ENCODE results near the gene SOCS7. TPM values are rescaled to one million over a fixed set of nuclear protein-coding genes. Genes with fewer than 3 reads are reported as not detected.
"Not testable (repeated sequence)": the region's sequence is repeated elsewhere in the genome, so short reads cannot be mapped to it uniquely, and the experiment has no call there.

SOCS7 gene
- total RNA-seq, 1 donor from 2014 or later, result 36.1 TPM

DNA sequence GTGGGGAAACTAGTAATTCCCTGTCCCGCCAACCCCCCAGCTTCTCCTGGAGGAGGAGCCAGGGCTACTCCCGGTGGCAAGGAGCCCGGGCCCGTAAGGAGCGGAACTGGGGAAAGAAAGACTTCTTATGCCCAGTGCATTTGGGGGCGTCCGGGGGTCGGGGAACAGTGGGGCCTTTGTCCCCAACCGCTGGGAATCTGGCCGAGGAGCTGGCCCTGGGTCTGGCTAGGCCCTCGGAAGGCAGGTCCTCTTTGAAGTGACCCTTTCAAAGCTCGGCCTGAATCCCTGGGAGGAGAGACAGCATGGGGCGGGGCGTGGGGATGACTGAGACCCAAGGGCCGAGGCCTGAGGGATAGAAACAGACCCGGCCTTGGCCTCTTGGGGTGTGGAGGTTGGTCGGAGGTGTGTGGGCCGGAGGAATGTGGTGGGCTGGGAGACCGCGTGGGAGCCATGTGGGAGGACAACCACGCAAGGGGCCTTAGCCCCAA, 82.6 kb downstream of the SOCS7 start:
- no peak for DNase-seq (ENCODE audit: low read depth)

DNA sequence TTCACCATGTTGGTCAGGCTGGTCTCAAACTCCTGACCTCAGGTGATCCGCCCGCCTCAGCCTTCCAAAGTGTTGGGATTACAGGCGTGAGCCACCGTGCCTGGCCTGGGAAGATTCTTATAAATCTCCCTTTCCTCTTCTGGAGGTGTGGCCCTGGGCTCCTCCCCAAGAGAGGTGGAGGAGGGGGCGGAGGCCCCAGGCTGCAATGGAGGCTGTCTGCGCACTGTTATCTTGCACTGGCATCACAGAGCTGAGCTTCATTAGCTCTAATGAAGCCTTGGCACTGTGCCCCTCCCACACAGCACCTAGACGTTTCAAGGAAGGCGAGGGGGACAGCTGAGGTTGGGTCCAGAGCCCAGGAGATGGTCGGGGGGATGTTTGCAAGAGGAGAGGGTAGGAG, 84.2 kb downstream of the SOCS7 start:
- DNase-seq (ENCODE audit: low read depth), result no peak

DNA sequence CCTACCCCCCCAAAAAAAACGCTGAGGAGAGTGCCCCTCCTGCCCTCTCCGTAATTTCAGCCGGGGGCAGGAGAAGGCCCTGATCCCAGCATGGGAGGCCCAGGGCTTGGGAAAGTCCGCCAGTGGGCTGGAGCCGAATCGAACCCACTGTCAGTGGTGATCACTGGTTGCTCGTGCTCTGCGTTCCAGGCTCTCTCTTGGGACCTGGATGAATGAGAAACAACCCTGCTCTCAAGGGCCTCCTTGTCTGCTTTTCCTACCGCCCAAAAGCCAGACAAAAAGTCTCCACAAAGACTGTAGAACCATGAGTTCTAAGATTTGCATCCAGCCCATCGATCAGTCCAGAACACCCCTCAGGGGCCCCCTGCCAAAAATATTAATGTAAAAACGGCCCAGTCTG, 84.7 kb downstream of the SOCS7 start:
- DNase-seq (ENCODE audit: low read depth), result no peak

DNA sequence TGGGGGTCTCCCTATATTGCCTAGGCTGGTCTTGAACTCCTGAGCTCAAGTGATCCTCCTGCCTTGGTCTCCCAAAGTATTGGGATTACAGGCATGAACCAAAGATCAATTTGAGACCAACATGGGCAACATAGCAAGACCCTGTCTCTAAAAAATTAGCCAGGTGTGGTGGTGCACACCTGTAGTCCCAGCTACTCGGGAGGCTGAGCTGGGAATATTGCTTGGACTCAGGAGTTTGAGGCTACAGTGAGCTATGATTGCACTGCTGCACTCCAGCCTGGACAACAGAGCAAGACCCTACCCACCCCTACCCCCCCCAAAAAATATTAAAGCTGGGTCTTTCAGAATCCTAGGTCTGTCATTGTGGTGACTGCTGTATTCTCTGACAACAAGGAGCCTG, 85.7 kb downstream of the SOCS7 start:
- DNase-seq (ENCODE audit: low read depth), result not testable (repeated sequence)

DNA sequence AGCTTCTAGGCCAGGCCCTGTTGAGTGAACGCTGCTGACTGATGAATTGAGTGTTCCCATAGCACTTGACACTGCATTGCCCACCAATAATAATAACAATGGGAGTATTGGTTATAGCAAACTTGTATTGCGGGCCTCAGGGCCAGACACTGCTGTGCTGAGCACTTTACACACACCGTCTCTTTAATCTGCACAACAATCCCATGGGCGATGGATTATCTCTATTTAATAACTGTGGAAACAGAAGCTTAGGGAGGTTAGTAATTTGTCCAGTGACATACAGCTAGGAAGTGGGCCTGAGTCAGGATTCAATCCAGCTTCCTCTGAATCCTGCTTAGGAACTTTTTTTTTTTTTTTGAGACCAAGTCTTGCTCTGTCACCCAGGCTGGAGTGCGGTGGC, 87.8 kb downstream of the SOCS7 start:
- DNase-seq (ENCODE audit: low read depth), result no peak

DNA sequence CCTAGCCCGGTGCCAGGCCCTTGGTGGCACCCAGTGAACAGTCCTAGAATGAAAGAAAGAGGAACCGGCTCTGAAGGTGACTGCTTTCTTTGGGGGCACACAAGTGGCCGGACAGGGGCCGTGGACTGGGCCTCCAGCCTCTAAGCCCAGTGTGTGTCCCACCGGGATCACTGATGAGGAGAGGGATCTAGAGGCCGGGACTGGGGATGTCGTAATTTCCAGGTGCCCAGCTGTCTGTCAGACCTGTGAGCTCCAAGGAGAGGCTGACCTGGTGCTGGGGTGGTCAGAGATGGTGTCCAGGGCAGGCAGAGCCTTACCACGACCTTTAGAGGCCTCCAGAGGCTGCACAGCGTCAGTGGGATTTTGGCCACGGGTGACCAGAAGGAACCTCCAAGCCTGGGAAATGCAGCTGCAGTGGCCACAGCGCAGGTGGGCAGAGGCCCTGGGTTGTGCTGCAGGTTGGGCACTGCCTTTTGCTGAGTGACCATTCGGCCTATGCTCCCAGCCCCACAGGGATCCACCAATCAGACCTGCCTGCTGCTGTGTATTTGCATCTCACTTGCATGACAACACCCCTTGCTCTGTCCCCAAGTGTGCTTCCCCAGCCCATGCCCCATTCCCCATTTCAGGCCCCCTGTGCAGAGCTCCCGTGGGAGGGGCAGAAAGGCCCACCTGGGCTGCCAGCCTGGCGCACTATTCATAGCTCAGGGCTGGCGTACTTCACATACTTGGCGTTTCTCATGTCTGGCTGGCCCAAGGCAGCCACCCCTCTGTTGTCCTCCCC, 89.2 kb downstream of the SOCS7 start:
- no peak for DNase-seq (ENCODE audit: low read depth)

DNA sequence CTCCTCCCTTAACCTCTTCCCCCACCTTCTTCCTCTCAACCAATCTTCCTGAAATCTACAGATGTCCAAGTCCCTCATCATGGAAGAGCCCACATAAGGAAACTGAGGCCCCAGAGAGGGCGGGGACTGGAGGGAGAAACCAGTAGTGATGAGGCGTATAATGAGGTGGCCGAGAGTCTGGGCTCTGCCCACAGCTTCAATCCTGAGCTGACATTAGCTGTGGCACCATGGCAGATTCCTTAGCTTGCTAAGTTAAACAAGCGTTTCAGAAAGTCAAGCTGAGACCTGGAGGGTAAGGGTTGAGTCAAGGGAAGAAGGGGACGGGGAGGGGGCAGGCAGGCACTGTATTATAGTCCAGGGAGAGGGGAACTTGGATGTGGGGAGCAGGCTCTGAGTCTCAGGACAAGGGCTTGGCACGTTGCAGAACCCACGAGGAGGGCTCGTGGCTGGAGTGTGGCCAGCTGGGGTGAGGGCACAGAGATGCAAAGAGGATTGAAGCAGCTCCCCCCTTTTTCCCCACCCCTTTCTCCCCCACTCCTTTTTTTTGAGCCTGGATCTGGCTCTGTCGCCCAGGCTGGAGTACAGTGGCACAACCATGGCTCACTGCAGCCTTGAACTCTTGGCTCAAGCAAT, 89.9 kb downstream of the SOCS7 start:
- DNase-seq (ENCODE audit: low read depth), result no peak

DNA sequence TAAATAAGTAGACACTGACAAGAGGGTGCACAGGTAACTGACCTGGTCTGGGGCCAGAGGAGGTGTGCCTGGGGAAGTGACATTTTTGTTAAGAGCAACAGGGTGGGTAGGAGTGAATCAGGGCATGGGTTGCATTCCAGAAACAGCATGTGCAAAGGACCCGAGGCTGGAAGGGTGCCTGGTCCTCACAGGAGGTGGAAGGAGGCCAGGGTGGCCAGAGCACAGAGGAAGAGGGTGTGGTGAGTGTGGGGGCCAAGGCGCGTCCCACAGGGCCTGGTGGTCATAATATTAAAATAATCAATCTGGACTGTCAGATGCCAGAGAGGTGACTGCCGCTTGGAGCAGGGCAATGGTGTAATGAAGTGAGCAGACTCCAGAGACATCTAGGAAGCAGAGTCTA, 90.9 kb downstream of the SOCS7 start:
- peak; percentile 76 for DNase-seq (ENCODE audit: low read depth)

DNA sequence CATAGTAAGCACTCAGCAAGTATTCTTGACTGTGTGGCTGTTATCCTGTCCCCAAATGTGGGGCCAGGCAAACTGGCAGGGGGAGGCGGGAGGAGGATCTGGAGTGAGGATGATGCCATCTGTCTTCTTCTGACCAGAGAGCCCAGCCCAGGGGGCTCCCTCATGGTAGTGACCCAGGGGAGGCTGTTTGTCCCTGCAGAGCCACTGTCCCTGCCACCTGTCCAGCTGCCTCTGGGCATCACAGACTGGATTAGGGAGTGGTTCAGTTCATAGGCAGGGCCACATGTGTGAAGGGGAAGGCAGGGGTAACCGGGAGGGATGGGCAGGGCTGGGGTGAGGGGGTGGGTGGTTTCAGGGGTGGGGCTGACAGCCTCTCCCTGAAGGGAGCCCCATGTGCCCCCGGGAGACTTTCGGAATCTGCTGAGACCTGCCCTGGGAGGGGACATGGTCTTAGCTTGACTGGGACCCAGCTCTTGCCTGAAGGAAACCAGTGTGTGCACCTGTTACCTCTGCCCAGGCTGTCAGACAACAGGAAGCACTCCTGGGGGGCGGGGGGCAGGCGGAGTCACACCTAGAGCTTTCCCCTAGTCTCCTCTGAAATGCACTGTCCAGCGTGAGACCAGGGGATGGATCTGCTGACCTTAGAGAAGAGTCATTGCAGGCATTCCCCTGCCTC, 91.8 kb downstream of the SOCS7 start:
- DNase-seq (ENCODE audit: low read depth), result peak; percentile 76

DNA sequence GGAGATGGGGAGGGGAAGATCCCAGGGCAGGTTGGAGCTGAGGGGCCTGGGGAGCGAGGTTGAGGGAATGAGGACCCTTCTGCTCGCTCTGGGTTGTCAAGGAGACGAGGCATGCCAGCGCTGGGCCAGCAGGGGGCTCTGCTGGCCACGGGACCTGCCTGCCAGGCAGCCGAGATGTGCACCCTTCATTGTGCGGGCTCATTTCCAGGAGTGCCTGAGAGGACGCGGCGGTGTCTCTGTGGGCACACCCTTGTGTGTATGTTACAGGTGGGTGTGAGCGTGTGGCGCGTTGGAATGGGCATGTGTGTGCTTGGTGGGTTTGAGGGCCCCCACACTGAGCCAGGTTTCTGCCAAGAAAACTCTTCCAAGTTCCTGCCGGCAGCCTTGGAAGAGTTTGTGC, 92.5 kb downstream of the SOCS7 start:
- peak; percentile 64 for DNase-seq (ENCODE audit: low read depth)

DNA sequence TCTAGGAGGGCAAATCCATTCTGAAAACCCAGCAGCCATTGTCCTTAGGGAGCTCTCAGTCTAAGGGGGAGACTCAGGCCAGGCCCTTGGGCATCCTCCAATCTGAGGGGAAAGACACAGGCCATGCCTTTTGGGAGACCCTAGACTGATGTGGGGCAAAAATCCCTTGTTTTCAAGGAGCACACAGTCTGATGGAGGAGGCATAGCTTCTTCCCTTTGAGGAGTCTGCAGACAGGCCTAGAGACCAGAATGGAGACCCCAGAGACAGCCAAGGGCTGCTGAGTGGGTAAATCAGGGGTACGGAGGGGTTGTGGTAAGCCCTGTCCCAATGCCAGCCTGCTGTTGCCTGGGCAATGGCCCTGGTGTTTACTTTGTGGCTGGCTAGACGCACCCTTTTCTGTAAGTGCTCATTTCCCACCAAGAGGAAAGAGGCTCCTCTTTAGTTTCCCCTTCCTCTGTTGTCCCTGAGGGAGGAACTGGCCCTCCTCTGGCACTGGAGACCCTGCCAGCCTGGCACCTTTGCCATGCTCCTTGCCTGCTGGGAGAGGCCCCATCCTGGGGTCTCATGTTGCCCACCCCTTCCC, 96.0 kb downstream of the SOCS7 start:
- DNase-seq (ENCODE audit: low read depth), result peak; percentile 47

DNA sequence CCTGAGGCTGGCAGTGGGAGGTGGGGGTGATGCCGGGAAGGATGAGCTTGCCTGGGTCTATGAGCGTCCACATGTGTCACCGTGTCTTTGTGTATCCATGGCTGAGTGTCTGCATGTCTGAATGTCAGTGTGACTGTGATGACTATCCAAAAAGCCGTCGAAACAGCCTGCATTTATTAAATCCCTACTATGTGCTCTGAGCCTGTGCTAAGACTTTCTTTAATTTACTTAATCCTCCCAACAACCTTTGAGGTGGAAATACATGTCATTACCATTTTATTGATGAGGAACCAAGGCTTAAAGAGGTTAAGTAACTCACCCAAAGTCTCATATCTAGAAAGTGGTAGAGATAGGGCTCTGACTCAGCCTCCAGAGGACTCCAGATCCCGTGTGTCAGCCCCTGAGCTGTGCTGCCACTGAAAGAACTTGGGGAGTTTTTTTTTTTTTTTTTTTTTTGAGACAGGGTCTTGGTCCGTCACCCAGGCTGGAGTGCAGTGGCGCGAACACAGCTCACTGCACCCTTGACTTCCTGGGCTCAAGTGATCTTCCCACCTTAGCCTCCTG, 96.6 kb downstream of the SOCS7 start:
- no peak for DNase-seq (ENCODE audit: low read depth)

DNA sequence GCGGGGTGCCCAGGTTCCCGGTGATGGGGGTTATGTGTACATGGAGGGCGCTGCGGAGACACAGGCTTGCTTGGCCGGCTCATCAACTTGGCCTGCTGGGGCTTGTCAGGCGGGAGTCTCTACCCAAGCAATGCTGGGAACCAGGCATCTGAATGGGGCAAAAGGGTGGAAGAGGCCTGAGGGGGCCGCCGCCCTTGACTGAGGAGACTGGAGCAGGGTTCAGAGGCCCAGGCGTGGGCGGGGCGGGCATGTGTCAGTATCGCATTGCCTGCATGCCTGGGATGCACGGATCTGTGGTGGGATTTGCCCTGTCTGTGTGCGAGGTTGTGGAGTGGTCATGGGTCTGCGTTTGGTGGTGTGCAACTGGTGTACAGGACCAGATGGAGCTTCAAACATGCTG, 97.7 kb downstream of the SOCS7 start:
- DNase-seq (ENCODE audit: low read depth), result peak; percentile 90

DNA sequence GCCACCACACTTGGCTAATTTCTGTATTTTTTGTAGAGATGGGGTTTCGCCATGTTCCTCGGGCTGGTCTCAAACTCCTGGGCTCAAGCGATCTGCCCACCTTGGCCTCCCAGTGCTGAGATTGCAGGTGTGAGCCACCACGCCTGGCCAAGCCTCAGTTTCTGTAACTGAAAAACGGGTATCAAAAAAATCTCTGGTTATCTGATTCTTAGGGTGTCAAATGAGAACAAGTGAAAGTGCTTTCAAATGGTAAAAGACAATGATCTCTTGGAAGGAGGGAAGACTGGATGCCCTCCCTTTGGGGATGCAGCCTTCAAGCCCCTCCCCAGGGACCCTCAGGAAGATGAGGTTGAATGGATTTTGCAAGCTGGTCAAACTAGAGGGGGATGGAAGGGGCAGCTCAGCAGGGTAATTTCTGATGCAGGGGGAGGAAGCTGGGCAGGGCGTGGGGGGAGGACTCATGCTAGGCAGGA, 98.9 kb downstream of the SOCS7 start:
- no peak for DNase-seq (ENCODE audit: low read depth)

DNA sequence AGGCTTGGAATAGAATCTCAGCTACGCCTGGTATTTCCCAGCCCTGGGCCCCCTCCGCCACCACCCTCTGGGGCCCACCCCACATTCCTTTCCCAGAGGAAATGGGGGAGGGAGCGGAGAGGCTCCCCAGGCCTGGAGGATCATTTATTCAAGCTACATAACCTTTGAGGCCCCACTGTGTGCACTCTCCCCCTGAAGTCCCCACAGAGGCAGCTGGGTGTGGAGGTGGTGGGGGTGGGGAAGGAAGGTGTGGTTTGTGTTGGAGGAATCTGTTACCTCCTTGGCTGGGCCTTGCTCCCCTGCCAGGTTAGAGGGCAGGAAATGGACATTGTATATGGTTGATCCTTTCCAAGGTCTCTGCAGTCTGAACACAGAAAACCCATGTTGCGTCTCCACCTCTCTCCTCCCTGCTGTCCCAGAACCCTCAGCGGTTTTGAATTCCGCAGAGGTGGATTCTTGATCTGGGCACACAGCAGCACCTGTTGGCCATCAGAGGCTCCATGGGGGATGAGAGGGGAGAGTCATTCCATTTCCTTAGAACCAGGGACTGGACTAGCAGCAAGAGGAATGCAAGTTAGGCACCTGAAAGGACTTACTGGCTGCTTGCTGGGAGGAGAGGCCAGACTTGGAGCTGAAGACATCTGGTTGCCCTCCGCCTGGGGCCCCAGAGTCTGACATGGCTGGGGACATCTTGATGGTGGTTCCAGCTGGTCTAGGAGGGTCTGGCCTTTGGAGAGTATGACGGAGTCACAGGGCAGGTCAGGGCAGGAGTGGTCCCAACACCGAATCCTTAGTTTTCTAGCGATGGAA, 99.6 kb downstream of the SOCS7 start:
- DNase-seq (ENCODE audit: low read depth), result peak; percentile 84

DNA sequence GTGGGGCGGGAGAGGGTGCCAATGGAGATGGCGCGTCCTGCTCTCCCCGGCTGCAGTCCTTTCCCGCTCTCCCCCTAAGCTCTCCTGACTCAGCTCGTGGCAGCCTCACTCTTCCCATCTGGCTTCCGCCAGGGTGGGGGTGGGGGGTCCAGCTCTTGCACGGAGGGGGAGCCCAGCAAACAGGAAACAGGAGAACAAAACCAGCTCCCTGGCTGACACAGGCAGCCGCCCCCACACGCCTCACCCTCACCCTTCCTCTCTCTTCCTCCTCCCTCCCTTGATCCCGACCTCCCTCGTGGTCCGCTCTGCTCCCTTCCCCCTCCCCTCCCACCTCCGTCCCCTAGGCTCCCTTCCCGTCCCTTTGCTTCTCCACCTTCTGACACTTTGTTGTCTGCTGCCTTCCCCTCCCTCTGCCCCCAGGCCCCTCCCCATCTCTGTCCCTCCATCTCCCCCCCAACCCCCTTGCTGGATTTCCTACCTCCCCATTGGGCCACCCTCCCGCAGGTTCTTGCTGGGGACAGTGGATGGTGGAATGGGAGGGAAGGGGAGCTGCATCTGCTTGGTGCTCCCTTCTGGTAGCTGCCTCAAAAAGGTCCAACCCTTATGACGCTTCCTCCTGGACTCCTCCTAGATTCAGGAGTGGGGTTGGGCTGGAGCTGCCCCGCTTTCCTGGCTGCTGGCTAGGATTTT, 100.3 kb downstream of the SOCS7 start:
- peak; percentile 64 for DNase-seq (ENCODE audit: low read depth)

DNA sequence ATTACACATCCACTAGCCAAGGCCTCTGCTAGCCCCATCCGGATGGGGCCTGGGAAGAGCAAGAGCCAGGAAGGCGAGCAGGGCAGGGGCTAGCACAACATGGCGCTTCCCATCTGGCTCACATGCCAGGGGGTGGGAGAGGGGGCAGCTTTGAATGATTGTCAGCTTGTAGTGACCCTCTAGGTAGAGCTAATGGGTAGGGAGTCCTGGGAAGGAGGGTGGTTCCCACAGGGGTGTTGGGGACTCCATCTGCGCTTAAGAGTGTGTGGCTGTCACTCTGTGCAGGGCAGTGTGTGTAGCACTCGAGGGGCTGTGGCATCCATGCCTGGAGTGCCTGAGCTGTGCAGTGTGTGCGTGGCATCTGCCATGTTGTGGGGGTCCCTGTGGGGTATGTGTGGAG, 101.1 kb downstream of the SOCS7 start:
- no peak for DNase-seq (ENCODE audit: low read depth)

DNA sequence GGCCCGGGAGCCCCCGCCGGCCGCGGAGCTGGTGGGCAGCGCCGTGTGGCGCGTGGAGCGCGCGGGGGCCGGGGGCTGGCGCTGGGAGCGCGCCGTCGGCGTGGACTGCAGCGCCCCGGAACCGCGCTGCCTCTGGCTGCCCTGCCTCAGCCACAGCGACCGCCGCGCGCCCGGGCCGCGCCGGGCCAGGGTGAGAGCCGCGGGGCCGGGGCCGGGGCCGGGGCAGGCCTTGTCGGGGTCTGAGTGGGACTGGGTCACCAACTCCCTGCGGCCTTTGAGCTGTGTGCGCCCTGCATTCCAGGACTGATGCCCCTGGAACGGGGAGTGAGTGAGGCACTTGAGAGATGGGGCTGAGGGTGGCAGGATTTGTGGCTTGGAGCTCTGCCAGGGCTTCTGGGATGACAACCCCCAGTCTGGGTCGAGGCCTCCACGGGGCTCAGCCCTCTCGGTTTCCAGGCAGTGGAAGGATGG, 102.3 kb downstream of the SOCS7 start:
- peak; percentile 80 for DNase-seq (ENCODE audit: low read depth)

DNA sequence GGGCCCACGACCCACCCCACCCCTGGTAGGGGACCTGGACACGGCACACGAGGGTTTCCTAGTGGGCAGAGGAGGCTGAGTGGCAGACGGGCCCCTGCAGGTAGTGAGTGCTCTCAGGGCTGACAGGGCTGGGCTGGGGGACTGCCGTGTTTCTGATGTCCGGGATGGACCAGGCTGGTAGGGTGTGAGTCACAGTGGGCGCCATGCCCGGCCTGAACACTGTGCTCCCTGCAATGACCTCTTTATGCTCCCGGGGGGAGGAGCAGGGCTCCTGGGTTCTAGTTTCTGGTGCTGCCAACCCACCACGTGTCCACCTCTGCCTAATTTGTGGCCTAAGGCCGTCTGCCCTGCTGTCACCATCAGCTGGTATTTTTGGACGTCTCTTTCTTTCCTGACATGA, 102.9 kb downstream of the SOCS7 start:
- DNase-seq (ENCODE audit: low read depth), result peak; percentile 97
